CD14-positive monocyte (primary cell): Measurements from ENCODE around the gene CCDC9B. TPM values are rescaled to one million over a fixed set of nuclear protein-coding genes. Genes with fewer than 3 reads are reported as not detected.

Experiments
- DNase-seq, 3 donors: peaks; one replicate each; pipeline ENCODE4 v3.0.0-alpha.2; 2011 to 2022
- H2AFZ ChIP-seq: 2 replicates; pipeline ENCODE4 v1.6.0; 2012; ENCODE audit warnings: mild to moderate bottlenecking, low read depth, low read length, inconsistent platforms; ENCODE audit not compliant: insufficient read depth, poor library complexity, severe bottlenecking
- H3K27ac ChIP-seq, 2 donors: 1 replicate in 1 of 2; 2 replicates in 1 of 2; pipeline ENCODE4 v1.5.1; 2012 to 2013; ENCODE audit warnings: low read length in 2 of 2, control low read depth in 1 of 2, inconsistent platforms in 1 of 2, low read depth in 1 of 2, mild to moderate bottlenecking in 1 of 2
- H3K27me3 ChIP-seq, 2 donors: one replicate each; pipeline versions ENCODE4 v1.6.0 to v1.6.1; 2011 to 2013; ENCODE audit warnings: low read length in 2 of 2; ENCODE audit not compliant: control insufficient read depth in 2 of 2, insufficient read depth in 2 of 2
- H3K36me3 ChIP-seq, 2 donors: replicated peaks in 1 of 2; 1 replicate in 1 of 2; 2 replicates in 1 of 2; pipeline versions ENCODE4 v1.5.1 to v1.6.1; 2012 to 2013; ENCODE audit warnings: low read length in 2 of 2, control low read depth in 1 of 2, inconsistent platforms in 1 of 2, mild to moderate bottlenecking in 1 of 2; ENCODE audit not compliant: insufficient read depth in 2 of 2, control insufficient read depth in 1 of 2
- H3K4me1 ChIP-seq, 2 donors: 1 replicate in 1 of 2; 2 replicates in 1 of 2; pipeline versions ENCODE4 v1.5.1 to v1.6.1; 2012 to 2013; ENCODE audit warnings: low read length in 2 of 2, control low read depth in 1 of 2, inconsistent platforms in 1 of 2, mild to moderate bottlenecking in 1 of 2, moderate library complexity in 1 of 2; ENCODE audit not compliant: insufficient read depth in 2 of 2, control insufficient read depth in 1 of 2
- H3K4me2 ChIP-seq: replicated peaks from 2 replicates; pipeline ENCODE3; 2012; ENCODE audit warnings: low read length, moderate library complexity, mild to moderate bottlenecking; ENCODE audit not compliant: poor library complexity, severe bottlenecking; ENCODE audit errors: extremely low read depth
- H3K4me3 ChIP-seq, 3 experiments: fragments of 200-600 bp in 1 of 3; sonication (generic) in 1 of 3; replicated peaks in 1 of 3; 1 replicate in 2 of 3; 2 replicates in 1 of 3; pipeline ENCODE4 v1.5.1; 2011 to 2013; ENCODE audit warnings: low read length in 3 of 3, mild to moderate bottlenecking in 3 of 3, control low read depth in 2 of 3, low read depth in 2 of 3, inconsistent platforms in 1 of 3, moderate library complexity in 1 of 3
- H3K79me2 ChIP-seq: 2 replicates; pipeline ENCODE4 v1.6.0; 2012; ENCODE audit warnings: mild to moderate bottlenecking, control low read depth, inconsistent platforms, low read length, moderate library complexity; ENCODE audit not compliant: insufficient read depth
- H3K9ac ChIP-seq: 2 replicates; pipeline ENCODE4 v1.6.0; 2017; ENCODE audit warnings: low read length, mild to moderate bottlenecking; ENCODE audit not compliant: insufficient read depth, poor library complexity, severe bottlenecking
- H3K9me3 ChIP-seq, 2 donors: replicated peaks in 1 of 2; 1 replicate in 1 of 2; 2 replicates in 1 of 2; pipeline versions ENCODE4 v1.5.1 to v1.6.1; 2012 to 2013; ENCODE audit warnings: low read length in 2 of 2, control low read depth in 1 of 2; ENCODE audit not compliant: control insufficient read depth in 1 of 2, insufficient read depth in 1 of 2
- H4K20me1 ChIP-seq: 2 replicates; pipeline ENCODE4 v1.6.0; 2012; ENCODE audit warnings: mild to moderate bottlenecking, low read length, control low read depth, moderate library complexity; ENCODE audit not compliant: insufficient read depth
- H3K27ac Mint-ChIP-seq, 7 donors: one replicate each; pipeline ENCODE4 v1.8.0; 2020; ENCODE audit warnings: mild to moderate bottlenecking in 7 of 7, mixed read lengths in 7 of 7, moderate library complexity in 6 of 7, inconsistent platforms in 2 of 7
- H3K27me3 Mint-ChIP-seq, 3 donors: one replicate each; pipeline ENCODE4 v1.8.0; 2021 to 2022; ENCODE audit warnings: low read depth in 3 of 3, mild to moderate bottlenecking in 3 of 3, mixed read lengths in 3 of 3, moderate library complexity in 3 of 3, inconsistent platforms in 1 of 3
- H3K36me3 Mint-ChIP-seq, 2 donors: one replicate each; pipeline ENCODE4 v1.8.0; 2020; ENCODE audit warnings: mixed read lengths in 2 of 2, inconsistent platforms in 1 of 2, mild to moderate bottlenecking in 1 of 2
- H3K4me1 Mint-ChIP-seq: one replicate; pipeline ENCODE4 v1.8.0; 2020; ENCODE audit warnings: mild to moderate bottlenecking, mixed read lengths
- H3K4me3 Mint-ChIP-seq, 2 donors: one replicate each; pipeline ENCODE4 v1.8.0; 2020; ENCODE audit warnings: mild to moderate bottlenecking in 2 of 2, mixed read lengths in 2 of 2, moderate library complexity in 1 of 2
- H3K9me3 Mint-ChIP-seq, 7 donors: one replicate each; pipeline ENCODE4 v1.8.0; 2020 to 2022; ENCODE audit warnings: mixed read lengths in 7 of 7, mild to moderate bottlenecking in 6 of 7, moderate library complexity in 6 of 7, inconsistent platforms in 2 of 7
- CTCF ChIP-seq: fragments of 200-600 bp; IDR thresholded peaks from one replicate; pipeline ENCODE4 v1.8.0; 2022; ENCODE audit warnings: antibody characterized with exemption, mild to moderate bottlenecking
- WGBS: methylation state at CpG from one replicate; pipeline ENCODE4 v1.1.5; 2013; ENCODE audit warnings: missing lambda C conversion rate; ENCODE audit not compliant: insufficient coverage; 5-methylcytosine and 5-hydroxymethylcytosine counted together
- intact Hi-C, 2 donors: fragments of 100-400 bp; cut with micrococcal nuclease; formaldehyde crosslinking; loops; one replicate each; pipeline versions ENCODE4 v1.15.0 to v1.15.1; 2023
- polyA plus RNA-seq, 3 donors: library from polyadenylated mRNA; depleted of rRNA in 1 of 3; unstranded in 2 of 3; stranded (reverse) in 1 of 3; fragments of 300-500 nt in 2 of 3; fragments of >200 nt in 1 of 3; fragmentation: Illumina TruSeq in 2 of 3; gene quantifications; 1 replicate in 2 of 3; 2 replicates in 1 of 3; pipeline ENCODE4 v1.2.3, GENCODE V29; 2012 to 2021

CCDC9B gene
- polyA plus RNA-seq, 3 donors: 0.13 to 2.2 (median 0.39) TPM

- Histone ChIP-seq H3K27ac (peak overlapping the region; percentile 80 to 83), H4K20me1 (no peaks in the 10 kb centered on the region), H3K27me3 (no peaks in the 10 kb centered on the region), H3K4me2 (peak overlapping the region; percentile 45), H3K36me3 (peaks cover 26 to 50% of the 10 kb centered on the region in 2 donors), H3K4me1 (peaks cover 51 to 58% of the 10 kb centered on the region in 2 donors), H3K9ac (peak overlapping the region; percentile 29), H3K79me2 (peaks cover 44% of the 10 kb centered on the region), H3K4me3 (peak overlapping the region in 1 of 3 experiments; percentile 34), H3K9me3 (no peaks in the 10 kb centered on the region), H2AFZ (no peak overlapping the region)
- H3K27ac Mint-ChIP-seq: peak overlapping the region; percentile 92 to 98 (median 97)
- peaks cover 52 to 61% of the 10 kb centered on the region in 2 donors for H3K36me3 Mint-ChIP-seq
- DNase-seq: peak; percentile 89 to 97 (median 97)
- intact Hi-C loops: no loop called here
- peak overlapping the region in 1 of 2 donors; percentile 59 for H3K4me3 Mint-ChIP-seq
- H3K27me3 Mint-ChIP-seq: no peaks in the 10 kb centered on the region
- 81% methylated on average over 4 of the region's 13 CpGs for WGBS
- peaks cover 57% of the 10 kb centered on the region for H3K4me1 Mint-ChIP-seq
- H3K9me3 Mint-ChIP-seq: peaks cover 0 to 2% (median 0%) of the 10 kb centered on the region in 7 donors
- no peak for TF ChIP-seq CTCF
These were observed 48.4 kb upstream of the CCDC9B start for GRCh38 chr15:40388941-40389823.

- TF ChIP-seq CTCF: no peak
- Histone ChIP-seq H3K36me3 (peaks cover 19 to 26% of the 10 kb centered on the region in 2 donors), H4K20me1 (no peaks in the 10 kb centered on the region), H3K27ac (peak overlapping the region in 1 of 2 donors; percentile 34), H3K9me3 (no peaks in the 10 kb centered on the region), H3K4me1 (peaks cover 58 to 63% of the 10 kb centered on the region in 2 donors), H3K27me3 (no peaks in the 10 kb centered on the region), H2AFZ (no peak overlapping the region), H3K4me3 (no peak overlapping the region), H3K4me2 (no peak overlapping the region), H3K79me2 (peaks cover 49% of the 10 kb centered on the region), H3K9ac (no peak overlapping the region)
- Mint-ChIP-seq H3K4me3 (no peak overlapping the region), H3K9me3 (peaks cover 0 to 2% (median 0%) of the 10 kb centered on the region in 7 donors), H3K27me3 (peaks cover 0 to 2% (median 0%) of the 10 kb centered on the region in 3 donors), H3K36me3 (peaks cover 33 to 39% of the 10 kb centered on the region in 2 donors), H3K27ac (peak overlapping the region in 3 of 7 donors; percentile 9 to 60 (median 41)), H3K4me1 (peaks cover 59% of the 10 kb centered on the region)
- intact Hi-C loops: no loop called here
- 100% methylated on average over 1 of the region's 3 CpGs for WGBS
- DNase-seq: no peak
These were observed 45.7 kb upstream of the CCDC9B start for GRCh38 chr15:40386480-40386879.
